Measurements from ENCODE around the gene AGFG1. TPM values are rescaled to one million over a fixed set of nuclear protein-coding genes. Genes with fewer than 3 reads are reported as not detected.

AGFG1 gene
- total RNA-seq, 1 experiment from 2014 or later, result 119 TPM

GRCh38 chr2:227430639-227431038 is 41.3 kb upstream of the AGFG1 start:
- Histone ChIP-seq H3K27me3 (ENCODE audit: insufficient read depth, low read depth) (no peaks in the 10 kb centered on the region), H3K27ac (no peak overlapping the region), H3K4me3 (no peak overlapping the region), H2AFZ (no peak overlapping the region), H3K4me1 (replicated peaks; ENCODE audit: insufficient read depth) (no peaks in the 10 kb centered on the region), H3K36me3 (ENCODE audit: low read depth) (no peaks in the 10 kb centered on the region), H3K79me2 (ENCODE audit: low read depth) (no peaks in the 10 kb centered on the region), H3K9me3 (ENCODE audit: insufficient read depth, low read depth) (peaks cover 20% of the 10 kb centered on the region), H3F3A (ENCODE audit: insufficient read depth, low read depth) (no peaks in the 10 kb centered on the region), H3K4me2 (no peak overlapping the region), H4K20me1 (ENCODE audit: insufficient read depth) (no peaks in the 10 kb centered on the region), H3K9me2 (ENCODE audit: insufficient read depth) (no peaks in the 10 kb centered on the region)
- ChIA-PET POLR2A (ENCODE audit: unreplicated experiment) (no interaction called here), CTCF (no interaction called here)
- TF ChIP-seq EZH2 (IDR thresholded peaks at IDR 0.05; ENCODE audit: low read depth), result no peak
- TF ChIP-seq CTCF (conservative IDR thresholded peaks at IDR 0.05), result no peak
- BruUV-seq (replicated peaks), result no TSS peak
- intact Hi-C loops (cut with micrococcal nuclease; ENCODE audit: unreplicated experiment), result no loop called here
- no peak for DNase-seq

- Histone ChIP-seq H3K9me3 (ENCODE audit: insufficient read depth, low read depth) (peaks cover 20% of the 10 kb centered on the region), H3K27me3 (ENCODE audit: insufficient read depth, low read depth) (no peaks in the 10 kb centered on the region), H2AFZ (no peak overlapping the region), H3K4me3 (no peak overlapping the region), H4K20me1 (ENCODE audit: insufficient read depth) (no peaks in the 10 kb centered on the region), H3K9me2 (ENCODE audit: insufficient read depth) (no peaks in the 10 kb centered on the region), H3K4me2 (no peak overlapping the region), H3F3A (ENCODE audit: insufficient read depth, low read depth) (no peaks in the 10 kb centered on the region), H3K4me1 (replicated peaks; ENCODE audit: insufficient read depth) (no peaks in the 10 kb centered on the region), H3K27ac (no peak overlapping the region), H3K36me3 (ENCODE audit: low read depth) (no peaks in the 10 kb centered on the region), H3K79me2 (ENCODE audit: low read depth) (no peaks in the 10 kb centered on the region)
- POLR2A ChIA-PET (ENCODE audit: unreplicated experiment), result no interaction called here
- intact Hi-C loops (cut with micrococcal nuclease; ENCODE audit: unreplicated experiment), result no loop called here
- CTCF ChIA-PET, result no interaction called here
- BruUV-seq (replicated peaks), result no TSS peak
- DNase-seq, result no peak
- TF ChIP-seq EZH2 (IDR thresholded peaks at IDR 0.05; ENCODE audit: low read depth), result no peak
- TF ChIP-seq CTCF (conservative IDR thresholded peaks at IDR 0.05), result no peak
Observed at GRCh38 chr2:227433171-227433570, 38.8 kb upstream of the AGFG1 start.

GRCh38 chr2:227436436-227437174 is 35.4 kb upstream of the AGFG1 start:
- H3K36me3 ChIP-seq (ENCODE audit: low read depth), result no peaks in the 10 kb centered on the region
- BruUV-seq (replicated peaks), result no TSS peak
- no peaks in the 10 kb centered on the region for H3K9me2 ChIP-seq (ENCODE audit: insufficient read depth)
- no peak overlapping the region for H3K4me2 ChIP-seq
- no peaks in the 10 kb centered on the region for H3K27me3 ChIP-seq (ENCODE audit: insufficient read depth, low read depth)
- no peak for DNase-seq
- H3K9me3 ChIP-seq (ENCODE audit: insufficient read depth, low read depth), result peaks cover 20% of the 10 kb centered on the region
- no peak overlapping the region for H3K27ac ChIP-seq
- intact Hi-C loops (cut with micrococcal nuclease; ENCODE audit: unreplicated experiment), result no loop called here
- POLR2A ChIA-PET (ENCODE audit: unreplicated experiment), result no interaction called here
- H3K79me2 ChIP-seq (ENCODE audit: low read depth), result no peaks in the 10 kb centered on the region
- H2AFZ ChIP-seq, result no peak overlapping the region
- H3K4me3 ChIP-seq, result no peak overlapping the region
- CTCF ChIA-PET, result no interaction called here
- H4K20me1 ChIP-seq (ENCODE audit: insufficient read depth), result no peaks in the 10 kb centered on the region
- H3K4me1 ChIP-seq (replicated peaks; ENCODE audit: insufficient read depth), result no peaks in the 10 kb centered on the region
- TF ChIP-seq CTCF (conservative IDR thresholded peaks at IDR 0.05) (no peak), EZH2 (IDR thresholded peaks at IDR 0.05; ENCODE audit: low read depth) (no peak)
- no peaks in the 10 kb centered on the region for H3F3A ChIP-seq (ENCODE audit: insufficient read depth, low read depth)
